Lower leg skin (tissue), 3 donors: ENCODE data around the gene C10orf120.

Experiments used
- CTCF ChIP-seq, 3 donors: fragments of 450-650 bp; IDR thresholded peaks; one replicate each; pipeline ENCODE4 v1.5.1; 2016; ENCODE audit warnings: antibody characterized with exemption in 3 of 3, mild to moderate bottlenecking in 3 of 3, moderate library complexity in 2 of 3
- POLR2A ChIP-seq, 2 donors: fragments of 450-650 bp; IDR thresholded peaks; one replicate each; pipeline ENCODE4 v1.6.1; 2016 to 2017; ENCODE audit warnings: antibody characterized with exemption in 2 of 2, mild to moderate bottlenecking in 1 of 2, moderate library complexity in 1 of 2

GRCh38 chr10:122665329-122665860 lies 34.3 kb downstream of the C10orf120 start:
- TF ChIP-seq CTCF (IDR thresholded peaks at IDR 0.05) = no peak
- TF ChIP-seq POLR2A (IDR thresholded peaks at IDR 0.05) = no peak
